Mucosa of rectum (tissue), 2 donors: ENCODE measurements around the gene URI1.

Experiments used
- H3K27ac ChIP-seq, 2 donors: one replicate each; pipeline ENCODE4 v1.7.0; 2013; ENCODE audit warnings: inconsistent platforms in 2 of 2, low read depth in 2 of 2, low read length in 2 of 2
- H3K27me3 ChIP-seq, 2 donors: one replicate each; pipeline ENCODE4 v1.7.0; 2013; ENCODE audit warnings: low read length in 2 of 2; ENCODE audit not compliant: control insufficient read depth in 2 of 2, insufficient read depth in 2 of 2
- H3K36me3 ChIP-seq, 2 donors: one replicate each; pipeline ENCODE4 v1.7.0; 2013; ENCODE audit warnings: low read length in 2 of 2; ENCODE audit not compliant: control insufficient read depth in 2 of 2, insufficient read depth in 2 of 2
- H3K4me1 ChIP-seq, 2 donors: one replicate each; pipeline ENCODE4 v1.7.0; 2013; ENCODE audit warnings: low read length in 2 of 2, mild to moderate bottlenecking in 1 of 2; ENCODE audit not compliant: control insufficient read depth in 2 of 2, insufficient read depth in 2 of 2
- H3K4me3 ChIP-seq, 2 donors: one replicate each; pipeline ENCODE4 v1.7.0; 2013; ENCODE audit warnings: low read length in 2 of 2
- H3K9ac ChIP-seq, 2 donors: one replicate each; pipeline ENCODE4 v1.7.0; 2013; ENCODE audit warnings: low read length in 2 of 2, low read depth in 1 of 2, mild to moderate bottlenecking in 1 of 2
- H3K9me3 ChIP-seq, 2 donors: one replicate each; pipeline ENCODE4 v1.7.0; 2013; ENCODE audit warnings: low read length in 2 of 2; ENCODE audit not compliant: control insufficient read depth in 2 of 2
- donor health status: healthy.
- donor health status: Normal muscosa, but diverticular disease.

Gene URI1

GRCh38 chr19:29922972-29923371 is 19.1 kb upstream of the URI1 start:
- Histone ChIP-seq H3K9ac (no peak overlapping the region), H3K4me1 (no peaks in the 10 kb centered on the region), H3K4me3 (no peak overlapping the region), H3K27ac (no peak overlapping the region), H3K9me3 (no peaks in the 10 kb centered on the region), H3K36me3 (no peaks in the 10 kb centered on the region), H3K27me3 (no peaks in the 10 kb centered on the region)

- no peaks in the 10 kb centered on the region for H3K27me3 ChIP-seq
- no peak overlapping the region for H3K27ac ChIP-seq
- H3K36me3 ChIP-seq, result no peaks in the 10 kb centered on the region
- no peak overlapping the region for H3K4me3 ChIP-seq
- H3K9ac ChIP-seq, result no peak overlapping the region
- no peaks in the 10 kb centered on the region for H3K9me3 ChIP-seq
- H3K4me1 ChIP-seq, result no peaks in the 10 kb centered on the region
Measured at GRCh38 chr19:29923653-29924052, 18.4 kb upstream of the URI1 start.

GRCh38 chr19:29926031-29926430 is 16.0 kb upstream of the URI1 start:
- Histone ChIP-seq H3K36me3 (no peaks in the 10 kb centered on the region), H3K4me3 (no peak overlapping the region), H3K9me3 (no peaks in the 10 kb centered on the region), H3K27ac (no peak overlapping the region), H3K4me1 (no peaks in the 10 kb centered on the region), H3K9ac (no peak overlapping the region), H3K27me3 (no peaks in the 10 kb centered on the region)

GRCh38 chr19:29926801-29927200 is 15.2 kb upstream of the URI1 start:
- no peaks in the 10 kb centered on the region for H3K4me1 ChIP-seq
- no peaks in the 10 kb centered on the region for H3K27me3 ChIP-seq
- H3K4me3 ChIP-seq, result no peak overlapping the region
- no peak overlapping the region for H3K27ac ChIP-seq
- H3K36me3 ChIP-seq, result no peaks in the 10 kb centered on the region
- no peaks in the 10 kb centered on the region for H3K9me3 ChIP-seq
- no peak overlapping the region for H3K9ac ChIP-seq

- no peaks in the 10 kb centered on the region for H3K36me3 ChIP-seq
- no peak overlapping the region for H3K4me3 ChIP-seq
- no peak overlapping the region for H3K9ac ChIP-seq
- H3K27ac ChIP-seq, result no peak overlapping the region
- no peaks in the 10 kb centered on the region for H3K9me3 ChIP-seq
- no peaks in the 10 kb centered on the region for H3K4me1 ChIP-seq
- no peaks in the 10 kb centered on the region for H3K27me3 ChIP-seq
Measured at GRCh38 chr19:29927944-29928625, 14.0 kb upstream of the URI1 start.

GRCh38 chr19:29928831-29929230 is 13.2 kb upstream of the URI1 start:
- Histone ChIP-seq H3K27ac (no peak overlapping the region), H3K36me3 (no peaks in the 10 kb centered on the region), H3K4me1 (no peaks in the 10 kb centered on the region), H3K9me3 (no peaks in the 10 kb centered on the region), H3K4me3 (no peak overlapping the region), H3K27me3 (no peaks in the 10 kb centered on the region), H3K9ac (no peak overlapping the region)

GRCh38 chr19:29934257-29934656 is 7.8 kb upstream of the URI1 start:
- H3K27ac ChIP-seq, result no peak overlapping the region
- no peak overlapping the region for H3K4me3 ChIP-seq
- no peaks in the 10 kb centered on the region for H3K4me1 ChIP-seq
- H3K9me3 ChIP-seq, result no peaks in the 10 kb centered on the region
- H3K9ac ChIP-seq, result no peak overlapping the region
- no peaks in the 10 kb centered on the region for H3K36me3 ChIP-seq
- no peaks in the 10 kb centered on the region for H3K27me3 ChIP-seq

GRCh38 chr19:29934781-29935180 is 7.3 kb upstream of the URI1 start:
- H3K9ac ChIP-seq, result no peak overlapping the region
- H3K27me3 ChIP-seq, result no peaks in the 10 kb centered on the region
- H3K4me3 ChIP-seq, result no peak overlapping the region
- no peak overlapping the region for H3K27ac ChIP-seq
- no peaks in the 10 kb centered on the region for H3K36me3 ChIP-seq
- H3K4me1 ChIP-seq, result no peaks in the 10 kb centered on the region
- no peaks in the 10 kb centered on the region for H3K9me3 ChIP-seq

- Histone ChIP-seq H3K4me3 (no peak overlapping the region), H3K36me3 (no peaks in the 10 kb centered on the region), H3K27ac (no peak overlapping the region), H3K27me3 (no peaks in the 10 kb centered on the region), H3K4me1 (no peaks in the 10 kb centered on the region), H3K9ac (no peak overlapping the region), H3K9me3 (no peaks in the 10 kb centered on the region)
Measured at GRCh38 chr19:29936409-29936808, 5.6 kb upstream of the URI1 start.

GRCh38 chr19:29939628-29940027 is 2.4 kb upstream of the URI1 start:
- Histone ChIP-seq H3K9ac (no peak overlapping the region), H3K4me3 (no peak overlapping the region), H3K27ac (no peak overlapping the region), H3K27me3 (no peaks in the 10 kb centered on the region), H3K36me3 (no peaks in the 10 kb centered on the region), H3K9me3 (no peaks in the 10 kb centered on the region), H3K4me1 (peaks cover 0 to 18% of the 10 kb centered on the region in 2 donors)
